ENCODE measurements around the gene KISS1R.

- TF ChIP-seq GATA2 (IDR thresholded peaks at IDR 0.05; ENCODE audit: low read depth, low read length) (no peak), GATA3 (IDR thresholded peaks at IDR 0.05; ENCODE audit: low read depth, low read length) (no peak)
Measured at GRCh38 chr19:927351-927779, 10.2 kb downstream of the KISS1R start.
